K562 (cell line): ENCODE measurements around the gene MEAK7.

Experiments
- CEBPZ ChIP-seq: fragments of 150-350 bp; IDR thresholded peaks from 2 replicates; pipeline ENCODE4 v1.6.1; 2014; ENCODE audit warnings: low read depth, mild to moderate bottlenecking, low read length, borderline replicate concordance
- CTCF ChIP-seq, 3 experiments: IDR thresholded peaks in 2 of 3; conservative IDR thresholded peaks in 1 of 3; 2 replicates each; pipeline ENCODE4 v1.5.1; 2011 to 2012; ENCODE audit warnings: low read length in 3 of 3, mild to moderate bottlenecking in 3 of 3, control low read depth in 2 of 3, improper control_type of control experiment in 1 of 3, inconsistent platforms in 1 of 3, low read depth in 1 of 3, mixed read lengths in 1 of 3, moderate library complexity in 1 of 3; ENCODE audit not compliant: insufficient read depth in 2 of 3
- EZH2 ChIP-seq: IDR thresholded peaks from 2 replicates; pipeline ENCODE4 v1.6.1; 2012; ENCODE audit warnings: low read depth, mild to moderate bottlenecking, inconsistent platforms, low read length, borderline replicate concordance
- FOXP4 ChIP-seq: sonication (generic); formaldehyde crosslinking; IDR thresholded peaks from 2 replicates; pipeline ENCODE4 v1.8.0; 2022; ENCODE audit warnings: mild to moderate bottlenecking, missing genetic modification reagents, borderline replicate concordance
- MAX ChIP-seq: sonication (generic); formaldehyde crosslinking; IDR thresholded peaks from 2 replicates; pipeline ENCODE4 v1.9.0; 2022; ENCODE audit warnings: mild to moderate bottlenecking, missing genetic modification reagents
- PHF20 ChIP-seq: fragments of 450-650 bp; IDR thresholded peaks from 2 replicates; pipeline ENCODE4 v1.6.1; 2018; ENCODE audit not compliant: partially characterized antibody
- POLR2A ChIP-seq: fragments of 450-650 bp; conservative IDR thresholded peaks from 2 replicates; pipeline ENCODE4 v1.6.1; 2016
- TCFL5 ChIP-seq: fragments of 250-450 bp; sonication (Bioruptor Pico); conservative IDR thresholded peaks from 2 replicates; pipeline ENCODE4 v1.6.1; 2021; ENCODE audit warnings: mild to moderate bottlenecking, moderate library complexity, matching md5 sums
- TRIM24 ChIP-seq, 2 experiments: fragments of 450-650 bp; IDR thresholded peaks; 2 replicates each; pipeline ENCODE4 v1.6.1; 2016

- TF ChIP-seq TRIM24 (IDR thresholded peaks at IDR 0.05) (no peak), POLR2A (no peak), FOXP4 (CRISPR knock-in tag) (no peak), CEBPZ (no peak), PHF20 (no peak), EZH2 (no peak), CTCF (IDR thresholded peaks at IDR 0.05 in 2 of 3, conservative IDR thresholded peaks at IDR 0.05 in 1 of 3; ENCODE audit: insufficient read depth in 2 of 3, low read depth in 1 of 3, low read length in 3 of 3) (no peak), MAX (CRISPR knock-in tag) (no peak), TCFL5 (CRISPR knock-in tag) (no peak)
Measured at GRCh38 chr16:84455031-84455430, 49.4 kb downstream of the MEAK7 start.
